Hepatic stellate cell (primary cell): ENCODE data around the gene RPA1.
A peak's percentile ranks its signal among the peaks of the same experiment; 100 is the strongest.
"Not testable (repeated sequence)": the region's sequence is repeated elsewhere in the genome, so short reads cannot be mapped to it uniquely, and the experiment has no call there.

Experiments
- DNase-seq: peaks from one replicate; pipeline ENCODE4 v3.0.0; 2011; ENCODE audit warnings: low spot score

The RPA1 gene

DNA sequence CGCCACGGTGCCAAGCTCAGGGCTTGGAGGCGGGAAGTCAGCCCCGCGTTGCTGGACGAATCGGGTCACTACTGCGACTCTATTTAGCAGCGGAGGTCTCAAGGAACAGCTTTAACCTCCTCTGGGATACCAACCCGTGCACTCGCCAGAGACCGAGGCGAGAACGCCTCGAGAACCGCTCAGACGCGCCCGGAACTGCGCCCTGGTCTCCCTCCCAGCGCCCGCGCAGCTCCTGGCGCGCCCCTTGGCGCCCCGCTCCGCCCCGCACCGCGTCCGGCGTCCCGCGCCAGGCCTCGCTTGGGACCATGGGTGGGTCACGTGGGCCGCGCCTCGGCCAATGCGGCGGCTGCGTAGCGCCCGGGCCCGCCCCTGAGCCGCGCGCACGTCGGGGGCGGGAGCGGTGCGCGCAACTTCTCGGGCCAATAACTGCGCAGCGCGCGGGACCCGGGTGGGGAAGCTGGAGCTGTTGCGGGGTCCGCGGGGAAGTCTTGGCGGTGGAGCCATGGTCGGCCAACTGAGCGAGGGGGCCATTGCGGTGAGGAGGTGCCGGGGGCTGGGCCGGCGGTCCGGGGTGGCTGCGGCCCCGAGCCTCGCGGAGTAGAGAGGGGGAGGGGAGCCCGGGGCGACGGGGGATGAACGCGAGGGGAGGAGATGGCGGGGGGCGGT is at the start of gene RPA1, which contains the start of gene SMYD4:
Gene RPA1 (plus strand): TSS at position 414 of the 666 bp plus-strand sequence. CDS start 89 bp downstream, at position 503.
Gene SMYD4 (minus strand): TSS at position 311 of the 666 bp plus-strand sequence. CDS start 1,908 bp downstream, outside the sequence.
- DNase-seq, result peak; percentile 98

DNA sequence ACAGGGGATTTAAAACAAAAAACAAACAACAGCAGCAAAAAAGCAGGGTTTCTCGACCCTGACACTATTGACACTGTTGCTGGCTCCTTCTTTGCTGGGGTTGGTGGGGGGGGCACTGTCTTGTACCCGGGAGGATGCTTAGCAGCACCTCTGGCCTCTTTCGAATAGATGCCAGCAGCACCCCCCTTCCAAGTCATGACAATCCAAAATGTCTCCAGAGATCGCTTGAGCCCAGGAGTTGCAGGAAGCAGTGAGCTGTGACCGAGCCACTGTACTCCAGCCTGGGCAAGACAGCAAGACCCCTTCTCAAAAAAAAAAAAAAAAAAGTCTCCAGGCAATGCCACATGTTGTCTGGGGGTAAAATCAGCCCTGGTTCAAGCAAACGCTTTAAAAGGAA is 47.6 kb upstream of the RPA1 start:
- no peak for DNase-seq

DNA sequence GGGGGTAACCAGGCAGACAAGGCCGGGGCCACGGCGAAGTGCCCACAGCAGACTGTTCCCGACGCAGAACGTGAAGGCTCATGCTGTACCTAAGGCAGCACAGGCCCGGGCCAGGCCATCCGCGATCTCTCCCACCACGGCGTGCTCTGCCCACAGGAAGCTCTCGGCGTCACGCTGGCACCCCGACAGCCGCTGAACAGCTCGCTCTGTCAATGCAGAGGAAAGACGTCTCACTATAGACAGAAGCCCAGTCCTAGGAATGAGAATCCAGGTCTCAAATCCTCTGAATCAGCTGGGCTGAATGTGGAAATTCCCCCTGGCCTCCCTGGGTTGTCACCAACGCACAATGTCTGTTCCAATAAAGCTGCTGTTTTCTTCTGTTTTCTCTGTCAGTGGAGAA is 46.5 kb upstream of the RPA1 start:
- peak; percentile 54 for DNase-seq

DNA sequence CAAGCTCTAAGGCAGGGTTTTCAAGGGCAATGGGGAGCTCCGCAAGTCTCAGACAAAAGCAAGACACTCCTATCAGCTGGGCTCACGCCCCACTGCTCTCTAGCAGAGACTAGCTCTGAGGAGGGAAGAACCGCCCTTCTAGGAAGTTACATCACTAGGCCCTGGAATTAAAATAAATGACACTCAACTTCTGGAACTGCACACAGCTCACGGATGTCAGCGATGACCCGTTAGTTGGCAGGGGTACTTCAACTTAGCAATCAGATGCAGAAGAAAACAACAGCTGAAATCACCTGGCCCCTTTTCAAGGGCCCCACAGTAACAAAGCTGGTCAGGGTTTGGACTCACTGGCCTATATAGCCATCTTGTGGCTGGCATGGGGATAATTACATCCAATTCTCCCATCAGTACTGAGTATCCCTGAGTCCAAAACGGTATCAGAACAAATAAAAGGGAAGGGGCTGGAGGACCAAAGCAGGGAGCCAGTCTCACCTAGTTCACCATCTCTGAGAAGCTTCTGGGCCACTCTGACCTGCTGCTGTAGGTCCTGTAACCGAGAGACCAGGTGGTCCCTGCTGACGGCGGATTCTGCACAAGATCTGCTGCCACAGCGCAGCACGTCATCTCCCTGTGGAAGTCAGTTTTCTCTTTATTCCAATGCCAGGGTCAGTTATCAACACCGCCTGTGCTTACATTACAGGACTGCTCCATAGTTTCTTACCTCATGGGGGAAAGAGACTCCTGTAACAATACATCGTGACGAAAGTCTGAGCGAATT is 45.8 kb upstream of the RPA1 start:
- peak; percentile 80 for DNase-seq

DNA sequence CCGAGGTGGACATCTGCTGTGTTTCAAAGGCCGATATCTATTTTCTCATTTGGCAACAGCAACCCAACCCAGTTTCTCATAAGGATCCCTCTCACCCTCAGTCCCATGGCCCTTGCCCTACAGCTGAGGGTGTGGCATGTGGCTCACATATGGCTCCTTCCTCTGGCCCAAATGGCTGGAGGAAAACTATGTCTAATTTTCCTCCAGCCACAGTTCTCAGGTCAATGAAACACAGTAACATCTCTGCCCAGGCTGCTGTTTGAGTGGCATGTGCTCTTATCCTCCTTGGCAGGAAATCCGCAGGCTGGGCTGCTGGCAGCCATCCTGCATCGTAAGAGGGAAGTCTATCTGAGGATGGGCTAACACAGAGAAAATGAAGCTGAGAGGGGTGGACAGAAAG is 43.9 kb upstream of the RPA1 start:
- no peak for DNase-seq

DNA sequence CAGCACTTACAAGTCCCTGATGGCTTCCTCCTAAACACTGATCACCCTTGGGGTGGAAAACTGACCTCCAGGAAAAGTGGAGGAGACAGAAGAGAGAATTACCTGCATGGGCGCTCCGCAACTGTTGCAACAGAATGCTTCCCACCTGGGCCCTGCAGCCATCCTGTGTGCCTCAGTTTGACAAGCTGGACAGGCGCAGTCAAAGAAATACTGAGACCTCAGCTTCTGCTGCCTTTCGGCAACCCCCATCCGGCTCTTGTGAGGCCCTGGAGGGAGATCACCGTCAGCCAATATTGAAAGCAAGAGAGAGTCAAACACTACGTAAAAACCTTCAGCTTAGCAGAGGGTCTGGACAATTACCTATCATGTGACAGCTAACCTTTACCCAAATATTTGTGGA is 43.1 kb upstream of the RPA1 start:
- DNase-seq, result no peak

DNA sequence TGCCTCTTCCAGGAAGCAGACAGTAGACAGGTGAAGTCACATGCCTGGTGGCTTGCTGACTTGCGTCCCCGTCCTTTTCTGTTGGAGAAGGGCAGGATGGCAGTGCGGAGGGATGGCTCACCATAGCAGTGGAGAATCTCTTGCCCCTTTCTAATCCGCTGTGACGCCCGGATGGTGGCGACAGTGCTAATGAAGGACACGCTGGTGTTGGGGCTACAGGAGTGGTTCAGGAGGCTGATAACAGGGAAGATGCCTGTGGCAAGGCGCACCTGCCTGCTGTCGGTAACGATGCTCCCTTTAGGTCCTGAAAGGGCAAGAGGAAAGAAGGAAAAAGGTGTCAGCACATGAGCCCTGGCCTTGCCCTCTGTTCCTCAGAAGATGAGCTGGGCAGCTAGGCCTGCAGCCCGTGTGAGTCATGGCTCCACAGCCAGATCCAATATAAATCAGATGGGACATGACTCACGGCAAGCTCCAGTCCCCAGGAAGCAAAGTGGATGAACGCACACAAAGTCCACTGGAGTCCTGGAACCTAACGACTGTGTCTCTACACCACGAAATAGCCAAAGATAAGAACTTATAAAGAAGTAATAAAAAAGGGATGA is 42.4 kb upstream of the RPA1 start:
- peak; percentile 97 for DNase-seq

DNA sequence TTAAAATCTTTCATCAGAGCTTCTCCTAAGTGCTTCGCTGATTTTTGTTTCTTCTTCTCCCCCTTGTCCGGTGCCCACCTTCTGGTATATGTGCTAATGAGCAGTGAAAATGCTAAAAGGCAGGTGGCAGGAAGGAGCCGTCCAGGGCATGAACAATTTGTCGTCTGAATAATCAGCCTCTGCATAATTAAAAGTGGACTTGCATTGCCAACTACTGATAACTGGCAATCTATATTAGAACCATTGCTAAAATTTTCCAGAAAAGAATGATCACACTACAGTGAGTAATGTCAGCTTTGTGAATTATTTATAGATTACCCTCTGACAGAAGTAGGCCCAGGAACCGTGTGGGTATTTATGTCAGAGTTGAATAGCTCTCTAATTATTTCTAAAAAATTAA is 39.9 kb upstream of the RPA1 start:
- no peak for DNase-seq

DNA sequence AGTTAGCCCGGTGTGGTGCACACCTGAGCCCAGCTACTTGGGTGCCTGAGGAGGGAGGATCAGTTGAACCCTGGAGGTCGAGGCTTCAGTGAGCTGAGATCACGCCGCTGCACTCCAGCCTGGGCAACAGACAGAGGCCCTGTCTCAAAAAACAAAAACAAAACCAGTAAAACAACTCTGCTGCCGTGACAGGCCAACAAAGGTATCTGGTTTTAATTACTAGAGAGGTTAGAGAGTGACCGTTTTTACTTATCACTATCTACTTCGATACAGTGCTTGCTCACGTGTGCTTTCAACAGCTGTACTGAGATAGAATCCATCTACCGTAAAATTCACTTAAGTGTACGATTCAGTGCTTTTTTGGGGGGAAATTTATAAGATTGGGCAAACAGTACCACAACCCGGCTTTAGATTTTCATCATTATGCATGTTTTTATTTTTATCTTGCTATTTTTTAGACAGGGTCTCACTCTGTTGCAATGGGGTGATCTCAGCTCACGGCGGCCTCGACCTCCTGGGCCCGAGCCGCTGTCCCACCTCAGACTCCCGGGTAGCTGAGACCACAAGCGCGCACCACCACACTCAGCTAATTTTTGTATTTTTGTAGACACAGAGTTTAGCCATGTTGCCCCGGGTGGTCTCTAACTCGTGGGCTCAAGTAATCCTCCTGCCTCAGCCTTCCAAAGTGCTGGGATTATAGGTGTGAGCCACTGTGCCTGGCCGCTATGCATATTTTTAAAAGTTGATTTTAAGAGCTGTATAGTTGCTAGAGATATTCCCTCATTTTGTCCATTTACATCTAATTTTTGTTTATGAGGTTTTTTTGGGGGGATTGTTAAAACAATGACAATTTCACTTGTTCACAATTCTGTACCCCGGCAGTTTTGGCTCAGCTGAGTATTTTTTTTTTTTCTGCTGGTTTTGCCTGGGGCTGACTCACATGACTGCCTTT is 37.0 kb upstream of the RPA1 start:
- DNase-seq, result no peak

DNA sequence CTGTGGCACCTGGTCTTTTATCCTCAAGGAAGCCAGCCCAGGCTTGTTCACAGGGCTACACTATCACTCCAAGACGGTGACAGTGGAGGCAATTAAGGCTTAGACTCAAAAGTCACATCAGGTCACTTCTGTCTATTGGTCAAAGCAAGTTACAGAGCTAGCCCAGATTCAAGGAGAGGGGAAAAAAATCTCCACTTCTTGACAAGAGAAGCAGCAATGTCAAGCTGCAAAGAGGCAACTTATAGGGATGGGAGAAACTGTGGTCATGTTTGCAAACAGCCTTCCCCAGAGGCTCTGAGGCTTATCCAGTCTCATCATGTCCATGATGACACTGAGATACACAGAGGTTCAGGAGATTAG is 36.4 kb upstream of the RPA1 start:
- no peak for DNase-seq

DNA sequence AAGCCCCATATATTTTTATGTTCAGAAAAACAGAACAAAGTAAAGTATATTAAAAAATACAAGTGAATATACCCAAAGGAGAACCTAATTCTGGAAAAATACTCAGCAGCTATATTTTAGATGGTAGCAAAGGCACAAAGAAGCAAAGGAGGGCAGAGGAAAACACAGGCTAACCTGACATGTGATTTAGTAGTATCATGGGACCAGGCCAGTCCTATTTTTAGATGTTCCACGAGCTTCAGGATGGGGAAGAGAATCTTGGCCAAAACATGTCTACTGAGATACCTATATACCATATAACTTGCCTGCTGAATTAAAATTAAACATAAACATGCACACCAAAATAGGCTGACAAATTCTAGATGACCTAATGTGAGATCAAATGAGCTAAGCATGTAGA is 33.0 kb upstream of the RPA1 start:
- peak; percentile 27 for DNase-seq

DNA sequence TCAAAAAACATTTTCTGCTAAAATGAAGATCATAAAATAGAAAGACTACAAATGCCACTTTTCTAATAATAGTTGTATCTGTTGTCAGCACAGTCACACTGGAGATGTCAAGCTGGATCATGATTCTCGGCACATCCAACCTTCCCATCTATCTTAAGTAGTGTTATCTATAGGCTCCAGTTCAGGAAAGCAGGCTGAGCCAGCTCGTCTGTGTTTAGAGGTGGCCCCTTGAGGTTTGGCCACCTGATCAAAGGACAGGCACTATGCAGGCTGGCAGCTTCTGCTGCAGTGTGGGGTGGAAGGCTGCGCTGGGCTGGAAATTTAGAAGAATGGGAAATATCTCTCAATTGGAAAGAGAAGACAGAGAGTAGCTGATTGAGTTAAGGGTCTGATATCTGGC is 32.5 kb upstream of the RPA1 start:
- DNase-seq, result no peak

DNA sequence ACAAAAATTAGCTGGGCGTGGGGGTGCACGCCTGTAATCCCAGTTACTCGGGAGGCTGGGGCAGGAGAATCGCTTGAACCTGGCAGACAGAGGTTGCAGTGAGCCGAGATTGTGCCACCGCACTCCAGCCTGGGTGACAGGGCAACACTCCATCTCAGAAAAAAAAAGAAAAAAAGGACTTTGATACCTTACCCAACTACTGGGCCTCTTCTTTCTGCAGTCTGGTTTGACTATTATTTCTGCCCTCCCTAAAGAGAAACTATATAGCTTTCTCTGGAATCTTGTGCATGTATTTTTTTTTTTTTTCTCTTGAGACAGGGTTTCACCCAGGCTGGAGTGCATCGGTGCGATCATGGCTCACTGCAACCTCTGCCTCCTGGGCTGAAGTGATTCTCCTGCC is 32.0 kb upstream of the RPA1 start:
- DNase-seq, result not testable (repeated sequence)

DNA sequence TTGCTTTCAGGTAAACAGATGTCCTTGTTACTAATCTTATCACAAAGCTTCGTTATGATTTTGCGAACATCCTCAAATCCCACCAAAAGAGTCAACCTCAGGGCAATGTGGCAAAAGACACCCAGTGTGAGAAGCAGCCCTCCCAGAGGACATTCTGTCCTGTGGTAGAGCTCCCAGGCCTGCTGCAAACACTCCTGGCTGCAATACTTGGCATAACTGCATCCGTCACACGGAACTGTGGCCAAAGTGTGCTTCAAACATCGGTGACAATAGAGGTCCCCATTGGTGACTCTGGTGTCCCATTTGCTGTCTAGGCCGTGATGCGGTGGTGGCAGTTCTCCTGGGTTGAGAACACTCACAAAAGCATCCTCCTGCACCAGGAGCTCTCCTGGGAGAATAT is 29.6 kb upstream of the RPA1 start:
- no peak for DNase-seq

DNA sequence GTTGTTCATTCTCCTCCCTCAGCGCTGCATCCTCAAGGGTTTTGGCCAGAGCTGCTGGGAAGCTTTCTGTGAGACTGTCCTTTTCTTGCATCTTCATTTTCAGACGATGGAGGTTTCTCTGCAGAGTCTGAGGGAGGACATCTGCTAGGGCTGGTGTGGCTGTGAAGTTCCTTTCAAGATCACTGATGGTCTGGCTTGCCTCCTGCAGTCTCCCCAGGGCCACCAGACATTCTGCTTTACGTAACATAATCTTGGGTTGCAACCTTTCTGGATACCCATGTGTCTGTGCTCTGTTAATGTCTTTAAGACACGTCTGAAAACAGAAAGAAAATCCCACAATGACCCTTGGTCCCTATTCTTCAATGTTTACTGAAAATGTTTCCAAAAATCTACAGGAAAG is 29.1 kb upstream of the RPA1 start:
- no peak for DNase-seq

DNA sequence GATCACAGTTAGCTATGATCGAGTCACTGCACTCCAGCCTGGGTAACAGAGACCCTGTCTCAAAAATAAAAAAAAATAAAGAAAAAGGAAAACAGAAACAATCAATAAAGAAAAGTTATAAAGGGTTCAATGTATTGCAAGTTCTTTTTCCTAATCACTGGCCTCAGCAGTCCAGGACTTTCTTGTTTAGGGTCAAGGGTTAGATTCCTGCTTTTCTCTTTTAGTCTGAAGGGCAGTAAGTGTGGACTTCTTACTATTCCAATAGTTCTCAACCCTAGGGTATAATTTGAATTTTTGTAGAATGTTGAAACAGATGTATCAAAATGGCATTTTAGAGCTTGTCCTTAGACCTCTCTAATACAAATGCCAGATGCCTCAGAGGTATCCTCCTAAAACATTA is 27.4 kb upstream of the RPA1 start:
- DNase-seq, result no peak

DNA sequence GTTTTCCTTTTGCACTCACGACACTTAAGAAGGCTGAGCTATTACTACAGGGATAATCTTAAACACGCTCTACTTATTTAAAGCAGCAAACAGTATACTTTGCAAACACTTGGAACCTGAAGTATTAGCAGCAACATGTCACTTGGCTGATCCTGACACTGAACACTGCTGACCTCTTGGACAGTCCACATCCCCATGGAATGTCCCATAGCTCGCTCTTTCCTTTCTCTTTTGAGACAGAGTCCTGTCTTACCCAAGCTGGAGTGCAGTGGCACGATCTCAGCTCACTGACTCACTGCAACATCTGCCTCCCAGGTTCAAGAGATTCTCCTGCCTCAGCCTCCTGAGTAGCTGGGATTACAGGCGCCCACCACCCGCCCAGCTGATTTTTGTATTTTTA is 26.5 kb upstream of the RPA1 start:
- no peak for DNase-seq

DNA sequence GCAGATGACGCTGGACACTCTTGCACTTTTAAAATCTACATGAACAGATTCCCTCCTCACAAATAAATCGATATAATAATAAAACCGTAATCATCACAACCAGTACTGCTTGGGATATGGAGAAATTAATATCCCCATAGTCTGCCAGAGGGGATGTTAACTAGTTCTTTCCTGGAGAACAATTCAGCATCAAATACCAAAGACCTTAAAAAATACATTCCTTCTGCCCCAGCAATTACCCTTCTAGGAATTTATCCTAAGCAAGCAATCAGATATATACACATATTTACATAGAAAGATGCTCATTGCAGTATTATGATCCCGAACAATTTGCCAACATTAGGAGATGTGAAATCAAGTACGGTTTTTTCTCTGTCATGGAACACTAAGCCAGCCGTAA is 21.9 kb upstream of the RPA1 start:
- no peak for DNase-seq

DNA sequence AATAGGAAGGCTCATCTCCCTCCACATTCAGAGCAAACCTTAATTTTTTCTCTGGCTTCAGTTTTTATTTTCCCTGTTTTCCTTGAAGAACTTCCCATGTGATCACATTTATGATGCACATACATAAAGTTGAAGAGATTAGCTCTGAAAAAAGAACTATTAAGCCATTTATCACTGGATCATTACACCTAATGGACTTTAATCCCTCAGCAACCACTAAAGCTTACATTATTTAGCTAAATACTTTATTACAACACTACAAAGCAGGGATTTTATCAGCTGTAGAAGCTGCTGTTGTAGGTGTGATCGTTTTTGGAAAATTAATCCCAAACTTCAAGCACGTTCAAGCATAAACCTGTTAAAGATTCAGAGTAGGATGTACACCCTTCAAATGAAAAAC is 21.2 kb upstream of the RPA1 start:
- no peak for DNase-seq

DNA sequence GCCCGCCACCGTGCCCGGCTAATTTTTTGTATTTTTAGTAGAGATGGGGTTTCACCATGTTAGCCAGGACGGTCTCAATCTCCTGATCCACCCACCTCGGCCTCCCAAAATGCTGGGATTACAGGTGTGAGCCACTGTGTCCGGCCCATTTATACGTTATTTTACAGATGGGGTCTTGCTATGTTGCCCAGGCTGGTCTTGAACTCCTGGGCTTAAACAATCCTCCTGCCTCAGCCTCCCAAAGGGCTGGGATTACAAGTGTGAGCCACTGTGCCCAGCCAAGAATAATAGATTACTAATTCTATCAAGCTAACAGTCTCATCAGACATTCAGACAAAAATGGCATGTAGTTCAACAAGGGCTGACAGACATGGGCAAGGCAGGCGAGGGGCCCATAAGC is 20.0 kb upstream of the RPA1 start:
- not testable (repeated sequence) for DNase-seq

DNA sequence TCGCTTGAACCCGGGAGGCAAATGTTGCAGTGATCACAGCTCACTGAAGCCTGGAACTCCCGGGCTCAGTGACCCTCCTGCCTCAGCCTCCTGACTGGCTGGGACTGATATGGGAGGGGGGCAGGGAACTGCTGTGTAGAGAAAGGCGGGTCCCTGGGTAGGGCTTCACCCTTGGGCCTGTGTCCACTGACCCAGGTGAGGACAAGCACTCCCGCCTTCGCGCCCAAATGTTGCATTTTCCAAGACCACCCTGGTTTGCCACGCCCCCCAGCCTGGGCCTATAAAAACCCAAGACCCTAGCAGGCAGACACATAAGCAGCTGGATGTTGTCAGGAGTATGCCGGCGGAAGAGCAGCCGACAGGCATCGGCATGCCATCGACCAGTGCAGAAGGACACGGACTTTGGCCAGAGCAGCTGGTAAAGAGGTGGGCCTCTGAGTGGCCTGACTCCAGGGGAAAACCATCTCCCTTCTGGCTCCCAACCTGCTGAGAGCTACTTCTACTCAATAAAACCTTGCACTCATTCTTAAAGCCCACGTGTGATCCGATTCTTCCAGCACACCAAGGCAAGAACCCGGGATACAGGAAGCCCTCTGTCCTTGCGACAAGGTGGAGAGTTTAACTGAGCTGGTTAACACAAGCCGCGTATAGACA is 19.2 kb upstream of the RPA1 start:
- no peak for DNase-seq

DNA sequence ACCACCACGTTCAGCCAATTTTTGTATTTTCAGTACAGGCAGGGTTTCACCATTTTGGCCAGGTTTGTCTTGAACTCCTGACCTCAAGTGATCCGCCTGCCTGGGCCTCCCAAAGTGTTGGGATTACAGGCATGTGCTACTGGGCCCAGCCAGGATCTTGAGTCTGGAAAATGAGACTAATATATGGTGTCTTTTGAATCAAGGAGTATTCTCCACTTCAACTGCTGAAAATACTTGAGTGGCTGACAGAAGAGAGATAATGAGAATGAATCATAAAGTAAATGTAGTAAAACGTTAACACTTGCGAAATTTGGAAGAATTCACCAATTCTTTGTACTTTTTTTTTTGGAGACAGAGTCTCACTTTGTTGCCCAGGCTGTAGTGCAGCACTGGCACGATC is 16.7 kb upstream of the RPA1 start:
- no peak for DNase-seq
